Measurements from ENCODE around the gene U2AF1L4. TPM values are rescaled to one million over a fixed set of nuclear protein-coding genes. Genes with fewer than 3 reads are reported as not detected.

Gene U2AF1L4
- polyA plus RNA-seq, 3 donors = 12.8 to 19.3 (median 19.0) TPM

DNA sequence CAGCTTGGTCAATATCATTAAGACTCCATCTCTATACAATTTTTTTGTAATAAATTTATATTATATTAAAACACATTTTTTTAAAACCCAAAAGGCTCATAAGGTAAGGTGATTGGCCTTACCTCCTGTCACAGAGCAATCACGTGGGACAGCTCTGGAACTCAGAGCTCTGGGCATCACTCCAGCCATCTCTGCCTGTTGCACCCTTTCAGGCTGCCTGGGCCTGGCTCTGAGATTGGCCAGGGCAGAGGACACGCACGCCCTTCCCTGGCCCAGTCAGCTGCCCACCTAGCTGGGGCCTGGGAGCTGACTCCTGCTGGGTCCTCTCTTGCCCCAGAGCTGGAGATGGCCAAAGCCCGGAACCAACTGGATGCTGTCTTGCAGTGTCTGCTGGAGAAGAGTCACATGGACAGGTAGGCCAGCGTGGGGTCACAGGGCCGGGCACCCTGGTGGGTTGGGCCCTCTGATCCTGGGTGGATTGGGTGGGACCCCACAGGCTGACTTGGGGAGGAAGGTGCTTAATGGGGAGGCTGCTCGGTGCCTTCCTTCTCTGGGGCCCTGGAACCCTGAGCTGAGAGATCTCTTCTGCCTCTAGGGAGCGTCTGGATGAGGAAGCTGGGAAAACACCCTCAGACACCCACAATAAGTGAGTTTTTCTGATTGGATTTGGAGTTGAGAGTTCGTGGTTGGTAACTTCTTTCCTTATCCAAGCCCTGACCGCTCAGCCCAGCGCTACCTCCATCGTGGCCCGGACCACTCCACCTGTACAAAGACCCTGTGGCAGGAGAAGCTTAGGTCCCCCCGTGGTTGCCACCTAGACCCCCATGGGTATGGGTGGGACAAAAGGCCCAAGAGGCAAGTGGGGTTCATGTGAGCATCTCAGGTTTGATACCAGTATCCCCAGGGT lies 6.9 kb upstream of the U2AF1L4 start:
- DNase-seq (ENCODE audit: extremely low read depth in 1 of 11, low read depth in 9 of 11, low spot score in 4 of 11) = no peak

DNA sequence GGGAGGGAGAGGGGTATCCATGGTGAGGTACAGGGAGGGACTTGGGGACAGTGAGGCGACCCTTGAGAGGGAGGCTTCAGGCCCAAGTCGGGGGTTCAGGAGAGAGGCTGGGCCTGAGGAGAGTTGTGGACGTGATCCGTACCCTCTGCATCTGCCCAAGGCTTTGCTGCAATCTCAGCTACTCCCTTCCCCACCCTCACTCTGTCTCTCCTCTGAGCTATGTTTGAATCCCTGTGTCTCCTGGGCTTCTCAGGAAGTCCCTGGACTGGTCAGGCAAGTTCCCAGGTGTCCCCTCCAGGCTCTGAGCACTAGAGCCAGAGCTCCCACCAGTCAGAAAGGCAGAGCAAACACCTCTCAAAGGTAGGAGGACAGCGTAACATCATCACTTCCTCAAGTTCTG lies 4.9 kb upstream of the U2AF1L4 start:
- DNase-seq (ENCODE audit: extremely low read depth in 1 of 11, low read depth in 9 of 11, low spot score in 4 of 11) = no peak

DNA sequence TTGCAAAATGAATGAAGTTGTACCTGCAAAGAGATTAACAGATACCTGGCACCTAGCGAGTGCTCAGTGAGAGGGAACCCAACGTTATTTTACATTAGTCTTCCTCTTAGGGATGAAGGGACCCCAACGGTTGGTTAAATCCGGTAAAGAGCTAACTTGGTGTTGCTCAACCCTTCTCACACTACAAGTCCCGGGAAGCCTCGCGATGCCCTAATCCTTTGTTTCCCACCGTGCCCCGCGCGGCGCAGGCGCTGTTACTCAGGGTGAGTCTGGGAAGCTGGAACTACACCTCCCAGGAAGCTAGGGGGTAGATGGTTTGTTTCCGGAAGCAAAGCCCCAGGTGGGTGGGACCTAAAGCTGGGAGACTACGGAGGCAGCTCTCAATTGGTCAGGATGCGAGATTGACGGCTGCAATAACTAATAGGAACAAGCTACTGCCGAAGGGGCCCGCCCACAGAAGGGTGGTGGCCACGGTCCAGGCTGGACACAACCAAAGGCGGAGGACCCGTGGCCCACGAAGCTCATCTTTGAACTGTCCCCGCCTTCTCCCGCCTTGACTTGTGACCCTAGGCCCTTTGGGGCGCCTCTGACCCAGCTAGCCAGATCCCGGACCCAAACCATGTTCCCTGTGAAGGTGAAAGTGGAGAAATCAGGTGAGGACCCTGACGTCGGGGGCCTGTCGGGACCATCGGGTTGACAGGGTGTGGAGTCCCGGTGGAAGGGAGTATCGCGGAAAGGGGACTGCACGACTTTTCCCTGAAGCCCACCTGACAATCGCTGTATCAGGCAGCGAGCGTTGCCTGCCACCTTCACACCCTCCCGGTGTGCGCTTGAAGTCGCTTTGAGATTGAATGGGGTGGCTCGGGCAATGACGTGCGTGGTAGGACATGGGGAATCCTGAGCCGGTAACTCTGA lies 3.1 kb upstream of the U2AF1L4 start, which contains the start of gene LIN37:
Gene LIN37, plus strand, starts transcription at position 471 of the 915 bp plus-strand sequence. Its CDS starts 149 bp downstream, at position 620.
- DNase-seq (ENCODE audit: extremely low read depth in 1 of 11, low read depth in 9 of 11, low spot score in 4 of 11) = peak; percentile 98 to 100 (median 99)

DNA sequence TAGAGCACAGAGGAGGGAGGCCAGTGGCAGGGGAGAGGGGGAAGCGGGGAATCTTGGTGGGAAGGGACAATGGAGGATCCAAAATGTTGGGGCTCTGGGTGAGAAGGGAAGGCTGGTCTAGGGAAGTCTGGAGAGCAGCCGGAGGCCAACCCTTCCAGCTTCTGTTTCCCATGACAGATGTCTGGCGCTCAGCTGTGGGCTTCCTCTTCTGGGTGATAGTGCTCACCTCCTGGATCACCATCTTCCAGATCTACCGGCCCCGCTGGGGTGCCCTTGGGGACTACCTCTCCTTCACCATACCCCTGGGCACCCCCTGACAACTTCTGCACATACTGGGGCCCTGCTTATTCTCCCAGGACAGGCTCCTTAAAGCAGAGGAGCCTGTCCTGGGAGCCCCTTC lies 1.3 kb upstream of the U2AF1L4 start:
- no peak for DNase-seq (ENCODE audit: extremely low read depth in 1 of 11, low read depth in 9 of 11, low spot score in 4 of 11)

DNA sequence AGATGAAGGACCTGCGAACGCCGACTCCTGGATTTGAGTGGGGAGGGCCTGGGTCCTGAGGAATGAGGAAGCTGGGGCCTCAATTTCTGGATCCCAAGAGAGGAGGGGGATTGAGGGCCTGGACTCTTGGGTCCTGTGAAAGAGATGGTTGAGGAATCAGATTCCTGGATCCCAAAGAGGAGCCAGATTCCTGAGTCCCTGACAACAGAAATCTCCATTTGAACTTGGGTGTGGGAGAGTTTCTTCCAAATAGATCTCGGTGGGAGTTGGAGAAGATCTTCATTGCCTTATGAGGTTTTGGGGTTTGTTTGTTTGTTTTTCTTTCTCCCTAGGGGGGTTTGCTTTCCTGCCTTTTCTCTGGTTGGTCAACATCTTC lies 857 bp upstream of the U2AF1L4 start:
- DNase-seq (ENCODE audit: extremely low read depth in 1 of 11, low read depth in 9 of 11, low spot score in 4 of 11) = no peak

DNA sequence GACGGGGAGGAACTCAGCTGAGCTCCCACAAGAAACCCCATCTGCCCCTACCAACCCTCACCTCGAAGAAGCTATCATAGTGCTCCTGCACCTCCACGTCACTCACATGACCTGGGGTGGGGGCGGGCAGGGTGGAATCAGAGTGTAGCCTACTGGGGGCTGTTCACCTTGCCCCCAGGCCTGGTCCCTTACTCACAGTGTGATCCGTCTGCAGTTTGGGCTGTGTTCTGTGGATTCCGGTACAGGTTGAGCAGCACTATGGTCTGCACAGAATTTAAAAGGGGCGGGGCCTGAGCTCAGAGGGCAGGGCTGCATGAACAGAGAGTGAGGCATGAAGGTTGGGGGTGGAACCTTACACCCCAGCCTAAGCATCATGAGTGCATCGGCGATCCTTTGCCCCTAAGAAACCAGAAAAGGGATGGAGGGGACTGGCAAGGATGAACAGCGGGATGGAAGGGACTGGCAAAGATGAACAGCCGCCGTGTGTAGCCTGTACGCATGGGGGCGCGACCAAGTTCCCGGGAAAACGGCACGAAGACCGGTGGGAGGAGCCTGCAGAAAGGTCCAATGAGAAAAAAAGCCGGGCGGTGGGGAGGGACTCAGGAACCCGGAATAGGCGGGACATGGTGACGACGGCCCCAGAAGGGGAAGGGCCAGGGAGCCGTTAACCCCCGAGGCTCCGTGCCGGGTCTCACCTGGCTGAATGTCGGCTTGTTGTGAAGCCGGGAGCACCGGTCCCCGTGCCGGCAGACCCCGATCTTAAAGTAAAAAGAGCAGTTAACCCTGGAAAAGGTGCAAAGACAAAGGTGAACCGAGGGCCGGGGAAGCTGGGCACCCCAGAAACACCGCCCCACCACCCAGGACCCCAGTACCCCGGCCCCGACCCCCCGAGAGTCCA lies 539 bp downstream of the U2AF1L4 start:
- DNase-seq (ENCODE audit: extremely low read depth in 1 of 11, low read depth in 9 of 11, low spot score in 4 of 11) = peak in 10 of 11 donors; percentile 83 to 97 (median 92)

DNA sequence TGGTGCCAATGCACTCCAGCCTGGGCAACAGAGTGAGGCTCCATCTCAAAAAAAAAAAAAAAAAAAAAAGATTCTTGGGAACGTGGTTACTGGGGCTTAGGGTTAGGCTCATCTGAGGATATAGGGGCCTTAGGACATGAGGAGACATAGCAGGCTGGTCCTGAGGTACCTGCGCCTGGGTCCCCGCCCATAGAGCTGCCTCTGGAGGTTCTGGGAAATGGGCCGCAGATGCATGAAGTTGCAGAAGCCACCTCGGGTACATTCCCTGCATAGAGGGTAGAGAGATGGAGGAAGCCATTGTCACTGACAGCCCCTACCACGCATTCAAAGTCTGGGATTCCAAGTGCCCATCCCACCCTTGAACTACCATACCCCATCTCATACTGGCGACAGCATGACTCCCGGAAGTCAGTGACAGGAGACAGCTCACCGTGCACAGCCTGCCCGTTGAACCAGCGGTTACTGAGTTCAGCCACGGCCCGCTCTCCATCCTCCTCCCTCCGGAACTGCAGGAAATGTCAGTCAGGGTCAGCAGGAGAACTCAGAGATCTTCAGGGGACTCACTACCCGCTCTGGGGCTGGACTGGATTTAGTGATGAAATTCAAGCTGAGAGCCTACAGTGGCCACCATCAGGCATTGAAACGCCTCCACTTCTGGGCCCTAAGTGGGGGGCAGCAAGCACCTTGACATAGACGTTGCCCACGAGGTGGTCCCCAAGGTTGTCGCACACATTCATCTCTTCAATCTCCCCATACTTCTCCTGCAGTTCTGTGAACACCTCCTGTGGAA lies 1.4 kb downstream of the U2AF1L4 start:
- no peak for DNase-seq (ENCODE audit: extremely low read depth in 1 of 11, low read depth in 9 of 11, low spot score in 4 of 11)

DNA sequence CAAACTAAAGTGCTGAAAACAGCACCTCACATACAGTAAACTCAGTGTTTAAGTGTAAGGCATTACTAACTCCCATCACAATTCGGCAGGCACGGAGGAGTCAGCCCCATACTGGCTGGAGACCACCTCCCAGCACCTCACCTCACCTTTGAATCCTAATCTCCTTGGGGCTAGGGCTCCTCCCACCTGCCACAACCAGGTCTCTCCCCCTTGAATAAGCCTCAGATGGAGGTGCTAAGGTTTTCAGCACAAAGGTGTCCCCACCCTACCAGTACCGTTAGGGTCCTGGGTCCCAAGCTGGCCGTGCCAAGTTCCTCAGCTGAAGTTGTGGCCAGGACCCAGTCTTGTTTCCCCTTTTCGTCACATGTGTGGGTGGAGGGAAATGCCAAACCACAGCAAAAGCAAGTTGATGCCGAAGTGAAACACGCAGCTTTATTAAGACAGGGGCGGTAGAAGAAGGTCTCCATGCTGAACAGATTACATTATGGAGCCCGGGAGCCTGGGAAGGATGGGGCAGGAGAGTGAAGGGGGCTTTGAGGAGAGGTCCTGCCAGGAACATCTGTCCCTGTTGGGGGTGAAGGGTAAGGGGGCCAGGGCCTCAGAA lies 3.0 kb downstream of the U2AF1L4 start, which contains the start of gene IGFLR1:
Gene IGFLR1, minus strand, starts transcription at position 332 of the 604 bp plus-strand sequence. CDS start 1,272 bp downstream, outside the sequence.
- no peak for DNase-seq (ENCODE audit: extremely low read depth in 1 of 11, low read depth in 9 of 11, low spot score in 4 of 11)

DNA sequence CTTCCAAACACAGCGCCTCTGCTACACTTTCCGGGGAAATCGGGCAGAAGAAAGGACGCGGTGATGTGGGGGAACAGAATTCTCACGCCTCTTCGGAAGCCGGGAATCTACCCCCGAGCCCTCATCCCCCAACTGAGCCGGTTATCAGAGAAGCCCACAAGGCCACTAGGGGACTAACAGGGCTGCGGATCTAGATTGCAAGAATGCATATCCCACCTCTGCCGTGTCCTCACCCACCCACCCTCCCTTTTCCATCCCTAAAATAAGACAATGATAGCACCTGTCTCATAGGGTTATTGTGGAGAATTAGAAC lies 4.1 kb downstream of the U2AF1L4 start:
- no peak for DNase-seq (ENCODE audit: extremely low read depth in 1 of 11, low read depth in 9 of 11, low spot score in 4 of 11)

DNA sequence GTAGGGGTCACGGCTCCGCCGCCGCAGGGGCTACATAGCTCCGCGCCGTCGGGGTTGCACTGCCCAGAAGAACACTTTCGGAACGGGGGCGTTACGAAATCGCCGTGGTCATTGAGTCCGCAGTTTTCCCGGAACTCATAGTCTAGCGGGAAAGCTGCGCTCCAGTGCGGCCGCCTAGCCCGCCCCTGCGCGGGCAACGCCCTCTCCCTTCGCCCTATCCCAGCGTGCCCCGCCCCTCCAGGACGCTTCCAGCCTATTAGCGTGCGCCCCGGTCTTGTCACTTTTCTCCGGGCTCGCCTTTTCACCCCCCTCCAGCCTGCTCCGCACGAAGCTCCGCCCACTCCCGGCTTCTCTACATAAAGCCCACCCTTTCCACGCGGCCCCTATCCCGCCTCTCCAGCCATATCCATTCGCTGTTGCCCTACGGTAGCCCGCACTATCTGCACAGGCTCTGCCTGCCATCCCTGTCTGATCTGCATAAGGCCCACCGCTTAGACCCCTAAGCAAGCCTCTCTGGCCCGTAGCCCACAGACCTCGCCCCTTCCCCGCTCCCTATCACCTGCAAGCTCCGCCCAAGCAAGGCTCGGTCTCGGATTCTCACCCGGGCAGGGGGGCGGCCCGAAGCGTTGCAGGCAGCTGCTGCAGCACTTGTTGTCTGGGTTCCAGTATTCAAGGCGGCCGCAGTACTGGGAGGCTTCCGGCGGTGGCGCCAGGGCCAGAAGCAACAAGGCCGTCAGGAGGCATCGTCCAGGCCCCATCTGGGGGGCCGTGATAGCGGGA lies 4.6 kb downstream of the U2AF1L4 start:
- DNase-seq (ENCODE audit: extremely low read depth in 1 of 11, low read depth in 9 of 11, low spot score in 4 of 11) = peak in 10 of 11 donors; percentile 89 to 97 (median 96)

DNA sequence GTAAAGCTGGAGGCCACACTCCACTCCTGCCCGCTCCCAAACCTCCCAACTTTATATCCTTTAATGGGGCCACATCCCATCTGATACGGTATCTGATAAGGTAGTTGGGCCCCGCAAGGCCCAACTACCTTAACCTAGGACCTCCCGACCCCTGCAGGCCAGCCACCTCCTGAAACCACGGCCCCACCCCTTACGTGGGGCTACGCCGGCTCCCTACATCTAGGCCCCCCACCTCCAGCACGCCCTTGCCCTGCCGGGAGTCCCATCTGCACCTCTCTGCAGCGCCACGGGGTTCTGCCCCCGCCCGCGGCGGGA lies 5.2 kb downstream of the U2AF1L4 start:
- no peak for DNase-seq (ENCODE audit: extremely low read depth in 1 of 11, low read depth in 9 of 11, low spot score in 4 of 11)

DNA sequence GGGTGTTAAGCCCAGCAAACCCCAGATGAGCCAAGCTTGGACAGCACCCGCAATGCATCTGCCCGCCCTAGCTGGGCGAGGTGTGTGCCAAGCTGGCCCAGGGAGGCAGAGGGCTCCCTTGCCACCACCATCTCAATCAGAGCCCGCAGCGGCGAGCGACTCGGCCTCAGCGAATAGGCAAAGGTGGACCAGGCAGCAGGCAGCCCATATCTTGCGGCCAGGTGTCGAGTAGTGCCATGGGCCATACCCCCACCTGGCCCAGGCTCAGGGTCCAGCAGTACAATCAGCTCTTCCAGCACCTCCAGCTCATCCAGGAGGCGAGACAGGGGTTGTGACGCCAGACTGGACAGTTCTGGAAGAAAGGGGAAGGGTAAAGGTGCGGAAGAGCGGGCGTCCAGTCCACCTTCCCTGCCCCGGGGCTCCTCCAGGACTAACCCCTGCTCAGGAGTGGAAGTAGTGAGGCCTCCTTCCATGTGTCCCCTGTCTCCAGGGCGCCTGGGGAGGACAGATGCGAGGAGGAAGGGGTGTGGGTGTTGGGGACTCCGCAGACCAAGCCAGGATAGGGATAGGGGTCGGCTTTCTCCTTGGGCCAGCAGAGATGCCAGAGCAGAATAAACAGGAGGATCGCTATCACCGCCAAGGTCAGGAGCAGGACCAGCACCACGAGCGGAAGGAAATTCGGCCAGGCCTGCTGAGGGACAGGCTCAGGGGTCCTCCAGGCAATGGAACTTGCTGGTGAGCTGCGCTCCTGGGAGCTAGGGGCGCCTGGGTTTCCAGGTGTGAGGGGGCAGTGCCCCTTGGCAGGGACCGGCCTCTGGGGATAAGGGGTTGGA lies 5.7 kb downstream of the U2AF1L4 start:
- DNase-seq (ENCODE audit: extremely low read depth in 1 of 11, low read depth in 9 of 11, low spot score in 4 of 11) = no peak

DNA sequence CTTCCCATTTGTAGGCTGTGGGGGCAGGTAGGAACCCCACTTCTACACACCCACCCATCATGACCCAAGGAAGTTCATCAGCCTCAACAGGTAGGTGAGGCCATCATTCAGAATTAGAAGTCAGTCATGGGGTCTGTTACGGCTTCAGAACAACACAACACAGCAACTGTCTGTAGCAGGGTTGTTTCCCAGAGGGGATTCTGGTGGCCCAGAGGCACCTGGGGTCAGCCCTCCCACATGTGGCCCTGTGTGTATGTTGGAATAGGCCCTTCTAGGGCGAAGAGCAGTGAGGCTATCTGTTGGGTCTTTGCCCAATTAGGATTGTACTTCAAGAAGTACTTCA lies 6.4 kb downstream of the U2AF1L4 start:
- DNase-seq (ENCODE audit: extremely low read depth in 1 of 11, low read depth in 9 of 11, low spot score in 4 of 11) = no peak

DNA sequence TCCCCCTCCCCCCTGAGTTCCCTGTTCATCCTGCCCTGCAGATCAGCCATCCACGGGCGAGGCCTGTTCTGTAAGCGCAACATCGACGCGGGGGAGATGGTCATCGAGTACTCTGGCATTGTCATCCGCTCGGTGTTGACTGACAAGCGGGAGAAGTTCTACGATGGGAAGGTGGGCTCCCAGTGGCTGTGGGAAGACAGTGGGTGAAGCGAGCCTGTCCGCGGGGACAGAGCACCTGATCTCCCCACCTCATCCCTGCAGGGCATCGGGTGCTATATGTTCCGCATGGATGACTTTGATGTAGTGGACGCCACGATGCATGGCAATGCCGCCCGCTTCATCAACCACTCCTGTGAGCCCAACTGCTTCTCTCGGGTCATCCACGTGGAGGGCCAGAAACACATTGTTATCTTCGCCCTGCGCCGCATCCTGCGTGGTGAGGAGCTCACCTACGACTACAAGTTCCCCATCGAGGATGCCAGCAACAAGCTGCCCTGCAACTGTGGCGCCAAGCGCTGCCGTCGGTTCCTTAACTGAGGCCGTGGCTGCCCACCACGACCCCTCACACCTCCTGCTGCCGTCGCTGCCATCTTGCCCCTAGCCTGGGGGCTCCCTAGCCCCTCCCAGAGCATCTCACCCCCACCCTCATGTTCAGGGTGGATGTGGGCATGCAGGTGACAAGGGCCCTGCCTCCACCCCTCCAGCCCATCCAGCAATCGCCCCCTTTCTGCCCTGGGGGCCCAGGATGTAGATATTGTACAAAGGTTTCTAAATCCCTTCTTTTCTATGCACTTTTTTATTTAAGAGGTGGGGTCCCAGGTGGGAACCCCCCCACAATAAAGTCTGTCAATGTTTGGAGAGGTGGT lies 7.0 kb downstream of the U2AF1L4 start:
- DNase-seq (ENCODE audit: extremely low read depth in 1 of 11, low read depth in 9 of 11, low spot score in 4 of 11) = no peak
